Stimulated activated CD4-positive, alpha-beta T cell treated with anti-CD3 and anti-CD28 coated beads, Interleukin-15, amount 100 ng/mL, for 24 hours (primary cell): ENCODE measurements around the gene FAM50A.

ENCODE experiments used
- DNase-seq: peaks from one replicate; pipeline ENCODE4 v3.0.0-alpha.2; 2020

FAM50A gene

DNA sequence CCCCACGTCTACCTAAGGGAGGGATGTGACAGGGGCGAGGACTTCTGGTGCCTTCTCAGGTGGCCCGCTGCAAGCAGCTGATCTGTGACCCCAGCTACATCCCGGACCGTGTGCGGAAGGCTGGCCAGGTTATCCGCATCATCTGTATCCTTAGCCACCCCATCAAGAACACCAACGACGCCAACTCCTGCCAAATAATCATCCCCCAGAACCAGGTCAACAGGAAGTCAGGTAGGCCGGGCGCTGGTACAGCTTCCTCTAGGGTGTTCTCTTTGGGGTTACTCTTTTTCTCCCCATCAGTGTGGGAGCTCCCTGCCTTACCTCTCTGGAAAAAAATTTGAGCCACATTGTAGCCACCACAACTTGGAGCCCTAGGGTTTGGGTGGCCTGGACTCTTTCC lies 2.4 kb upstream of the FAM50A start:
- DNase-seq, result no peak

GRCh38 chrX:154441984-154442707 lies 1.8 kb upstream of the FAM50A start:
- no peak for DNase-seq

DNA sequence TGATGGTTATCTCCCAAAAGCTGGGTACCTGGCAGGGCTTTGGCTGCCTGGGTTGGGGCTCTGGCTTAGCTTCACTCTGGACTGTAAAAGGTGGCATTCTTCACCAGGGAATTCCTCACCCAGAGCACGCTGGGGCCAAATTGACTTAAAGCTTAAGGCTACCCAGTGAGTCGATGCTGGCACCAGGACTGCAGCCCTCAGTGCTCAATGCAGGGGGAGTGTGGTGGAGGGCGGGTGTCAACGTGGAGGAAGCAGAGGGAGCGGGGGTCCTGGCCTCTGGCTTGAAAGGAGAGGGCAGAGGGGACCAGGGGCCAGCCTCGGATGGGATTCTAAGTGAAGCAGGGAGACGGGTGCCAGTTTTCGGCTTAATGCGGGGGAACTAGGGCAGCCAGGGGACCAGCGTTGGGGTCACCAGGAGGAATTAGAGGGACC lies 446 bp upstream of the FAM50A start:
- DNase-seq, result no peak

DNA sequence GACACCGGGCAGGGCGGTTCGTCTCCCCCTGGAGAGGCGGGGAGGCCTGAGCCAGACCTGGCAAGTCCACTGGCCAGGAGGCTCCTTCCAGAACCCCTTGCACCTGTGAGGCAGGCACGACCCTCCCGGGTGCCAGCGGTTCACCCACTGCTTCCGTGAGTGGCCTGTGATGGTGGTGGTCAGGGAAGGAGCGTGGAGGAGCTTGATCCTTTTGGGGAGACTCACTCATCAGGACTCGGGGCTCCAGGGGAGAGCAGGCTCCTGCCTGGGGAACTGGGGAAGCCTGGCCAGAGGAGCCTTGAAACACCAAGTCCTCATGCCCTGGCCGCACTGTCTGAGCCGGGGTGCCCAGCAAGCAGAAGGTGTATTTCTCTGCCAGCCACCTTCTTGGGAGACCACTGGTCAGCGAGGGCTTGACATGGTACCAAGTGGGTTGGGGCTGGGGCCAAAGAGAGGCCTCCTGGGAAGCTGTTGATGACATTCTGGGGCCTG lies 860 bp downstream of the FAM50A start:
- DNase-seq, result no peak

GRCh38 chrX:154445776-154446175 lies 1.8 kb downstream of the FAM50A start:
- no peak for DNase-seq

- no peak for DNase-seq
Observed at GRCh38 chrX:154446430-154446829, 2.5 kb downstream of the FAM50A start.

- DNase-seq, result no peak
Observed at GRCh38 chrX:154448484-154448883, 4.5 kb downstream of the FAM50A start.

DNA sequence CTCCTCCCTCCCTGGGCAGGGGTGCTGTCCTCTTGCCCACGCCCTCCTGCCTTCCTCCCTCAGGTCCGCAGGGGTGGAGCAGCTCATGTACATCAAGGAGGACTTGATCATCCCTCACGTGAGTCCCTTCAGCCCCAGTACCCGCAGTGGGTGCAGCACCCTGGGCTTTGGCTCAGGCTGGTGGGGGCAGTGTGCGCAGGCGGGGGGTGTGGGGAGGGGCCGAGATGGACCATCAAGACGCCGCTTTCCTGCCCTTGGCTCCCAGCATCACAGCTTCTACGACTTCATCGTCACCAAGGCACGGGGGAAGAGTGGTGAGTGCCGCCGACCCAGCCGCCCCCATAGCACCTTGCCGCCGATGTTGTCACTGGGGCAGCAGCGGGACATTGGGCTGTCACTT lies 5.7 kb downstream of the FAM50A start:
- DNase-seq, result no peak

- DNase-seq, result no peak
Observed at GRCh38 chrX:154450312-154450711, 6.4 kb downstream of the FAM50A start.

- DNase-seq, result no peak
Observed at GRCh38 chrX:154452823-154453222, 8.9 kb downstream of the FAM50A start.

DNA sequence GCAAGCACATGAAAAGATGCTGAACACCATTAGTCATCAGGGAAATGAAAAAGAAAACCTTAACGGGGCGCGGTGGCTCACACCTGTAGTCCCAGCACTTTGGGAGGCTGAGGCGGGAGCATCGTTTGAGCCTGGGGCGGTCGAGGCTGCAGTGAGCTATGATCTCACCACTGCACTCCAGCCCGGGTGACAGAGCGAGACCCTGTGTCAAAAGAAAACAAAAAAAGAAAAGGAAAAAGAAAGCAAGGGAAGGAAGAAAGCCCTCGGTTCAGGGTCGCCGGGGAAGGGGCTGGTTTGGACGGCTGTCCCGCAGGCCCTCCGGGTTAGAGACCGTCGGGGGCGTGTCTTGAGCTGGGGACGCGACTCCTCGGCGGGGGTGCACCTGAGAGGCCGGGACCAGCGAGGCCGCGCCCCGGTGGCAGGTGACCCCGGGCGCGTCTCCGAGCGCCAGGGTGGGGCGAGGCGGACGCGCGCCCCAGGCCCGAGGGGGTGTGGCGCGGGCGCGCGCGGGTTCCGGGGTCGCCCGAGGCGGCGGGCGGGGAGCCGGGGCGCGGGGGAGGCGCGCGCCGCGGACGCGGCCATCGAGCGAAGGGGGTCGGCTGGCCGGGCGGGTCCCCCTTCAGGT lies 13.7 kb downstream of the FAM50A start:
- DNase-seq, result peak; percentile 56

DNA sequence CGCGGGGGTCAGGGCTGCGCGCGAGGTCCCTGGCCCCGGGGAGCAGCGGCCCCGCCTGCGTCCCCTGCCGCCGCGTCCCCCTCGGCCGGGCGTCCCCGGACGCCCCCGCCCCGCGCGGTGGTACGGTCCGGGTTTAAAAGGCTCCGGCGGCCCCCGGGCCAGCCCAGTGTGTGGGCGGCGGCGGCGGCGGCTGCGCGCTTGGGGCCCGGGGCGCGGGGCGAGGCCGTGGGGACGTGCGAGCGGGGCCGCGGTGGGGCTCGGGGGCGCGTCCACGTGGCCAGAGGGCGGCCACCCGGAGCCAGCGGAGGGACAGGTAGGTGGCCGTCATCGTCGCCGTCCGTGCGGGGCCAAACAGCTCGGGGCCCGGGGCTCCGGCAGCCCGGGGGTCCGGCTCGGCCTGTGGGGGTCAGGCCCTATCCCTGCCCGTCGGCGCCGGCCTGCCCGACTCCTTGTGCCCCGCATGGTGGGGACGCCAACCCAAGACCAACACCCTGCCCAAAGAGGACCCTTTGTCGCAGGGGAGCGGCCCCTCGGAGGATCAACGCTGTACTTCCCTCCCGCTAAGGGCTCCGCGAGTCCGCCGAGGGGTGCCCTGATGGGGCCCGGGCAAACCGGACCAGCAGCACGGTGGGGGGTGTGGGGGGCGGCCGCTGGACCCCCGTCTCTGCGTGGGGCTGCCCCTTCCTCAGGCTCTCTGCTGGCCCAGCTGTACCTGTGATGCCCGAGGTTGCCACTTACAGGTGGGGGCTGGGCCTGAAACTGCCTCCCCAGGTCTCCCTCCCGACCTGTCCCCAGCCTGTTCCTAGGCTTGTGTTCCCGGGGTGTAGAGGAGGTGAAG lies 14.4 kb downstream of the FAM50A start, which contains the start of gene PLXNA3:
TSS of gene PLXNA3 (plus strand) at position 166 of the 838 bp plus-strand sequence. CDS start 1,903 bp downstream, outside the sequence.
- DNase-seq, result peak; percentile 68

DNA sequence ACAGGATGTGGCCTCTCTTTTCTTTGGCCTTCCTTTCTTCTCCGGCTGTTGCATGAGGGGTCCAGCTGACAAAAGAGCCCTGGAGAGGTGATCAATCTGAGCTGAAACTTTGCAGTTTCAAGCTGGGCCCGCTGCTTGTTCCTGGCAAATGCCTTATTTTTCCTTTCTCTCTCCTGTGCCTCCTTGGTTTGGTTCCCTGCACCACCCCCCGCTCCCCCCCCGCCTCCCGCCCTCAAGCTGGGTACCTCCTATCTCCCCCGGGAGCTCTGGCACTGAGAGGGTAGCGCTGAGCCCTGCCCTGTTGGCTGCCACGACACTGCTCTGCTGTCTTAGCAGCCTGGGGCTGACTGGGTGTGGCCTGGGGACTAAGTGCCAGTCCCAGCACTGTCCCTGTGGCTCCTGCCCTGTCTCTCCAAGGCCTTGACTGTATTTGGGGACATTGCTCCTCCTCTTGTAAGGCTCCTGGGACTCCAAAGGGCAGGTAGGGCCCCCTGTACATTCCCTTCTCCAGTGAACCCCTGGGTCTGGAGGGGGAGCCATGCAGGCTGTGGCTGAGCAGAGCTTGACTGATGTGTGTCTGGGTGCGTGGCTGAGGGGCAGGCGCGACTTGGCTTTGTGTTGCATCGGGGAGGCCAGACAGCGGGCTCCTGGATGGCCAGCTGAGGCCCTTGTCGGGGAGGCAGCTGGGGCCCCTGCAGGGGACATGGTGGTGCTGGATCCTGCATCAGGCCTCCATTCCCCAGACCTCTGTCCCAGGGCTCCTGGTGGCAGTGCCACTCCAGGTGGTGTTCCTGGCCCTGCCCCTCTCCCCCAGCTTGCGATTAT lies 15.2 kb downstream of the FAM50A start:
- DNase-seq, result peak; percentile 25

DNA sequence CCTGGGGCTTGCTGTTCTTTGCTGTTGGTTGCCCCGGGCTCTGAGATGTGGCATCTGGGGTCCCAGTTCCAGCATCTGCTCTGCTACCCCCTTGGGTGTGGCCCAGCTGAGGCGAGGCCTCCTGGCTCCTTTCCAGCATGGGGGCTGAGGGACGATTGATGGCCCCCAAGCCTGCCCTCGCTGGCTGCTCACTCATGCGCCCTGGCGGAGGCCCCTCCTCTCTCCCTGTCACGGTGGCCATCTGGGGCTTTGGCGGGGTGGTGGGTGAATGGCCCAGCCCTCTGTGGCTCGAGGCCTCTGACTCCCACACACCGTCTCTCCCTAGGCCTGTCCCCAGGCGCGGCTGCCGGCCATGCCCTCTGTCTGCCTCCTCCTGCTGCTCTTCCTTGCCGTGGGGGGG lies 15.9 kb downstream of the FAM50A start:
- DNase-seq, result no peak

DNA sequence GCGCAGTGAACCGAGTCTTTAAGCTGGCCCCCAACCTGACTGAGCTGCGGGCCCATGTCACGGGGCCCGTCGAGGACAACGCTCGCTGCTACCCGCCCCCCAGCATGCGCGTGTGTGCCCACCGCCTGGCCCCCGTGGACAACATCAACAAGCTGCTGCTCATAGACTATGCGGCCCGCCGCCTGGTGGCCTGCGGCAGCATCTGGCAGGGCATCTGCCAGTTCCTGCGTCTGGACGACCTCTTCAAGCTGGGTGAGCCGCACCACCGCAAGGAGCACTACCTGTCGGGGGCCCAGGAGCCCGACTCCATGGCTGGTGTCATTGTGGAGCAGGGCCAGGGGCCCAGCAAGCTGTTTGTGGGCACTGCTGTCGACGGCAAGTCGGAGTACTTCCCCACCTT lies 16.4 kb downstream of the FAM50A start:
- DNase-seq, result no peak

- DNase-seq, result no peak
Observed at GRCh38 chrX:154462396-154462795, 18.5 kb downstream of the FAM50A start.

GRCh38 chrX:154463611-154464220 lies 19.8 kb downstream of the FAM50A start:
- DNase-seq, result no peak

GRCh38 chrX:154464806-154465365 lies 20.9 kb downstream of the FAM50A start:
- no peak for DNase-seq

GRCh38 chrX:154465601-154466000 lies 21.7 kb downstream of the FAM50A start:
- DNase-seq, result no peak

- DNase-seq, result no peak
Observed at GRCh38 chrX:154466036-154466435, 22.1 kb downstream of the FAM50A start.

GRCh38 chrX:154466907-154467306 lies 23.0 kb downstream of the FAM50A start:
- no peak for DNase-seq

GRCh38 chrX:154467556-154467955 lies 23.6 kb downstream of the FAM50A start:
- DNase-seq, result no peak
